GM13976 (cell line): Measurements from ENCODE around the gene CNST.

Source experiments
- DNase-seq: peaks from one replicate; pipeline ENCODE4 v3.0.0; 2012; ENCODE audit warnings: low spot score
- in situ Hi-C: fragments of 300-500 bp; cut with MboI; formaldehyde crosslinking; loops from one replicate; pipeline ENCODE4 v1.12.0; 2022; ENCODE audit warnings: low sequenced_read_pairs, mixed read lengths, inconsistent platforms; ENCODE audit not compliant: unreplicated experiment
- TF ChIP-seq, protein P1 (sequence below): IDR thresholded peaks from 2 replicates; pipeline ENCODE4 v1.5.1; 2012; ENCODE audit warnings: borderline replicate concordance, mild to moderate bottlenecking; ENCODE audit not compliant: insufficient read depth; ENCODE audit errors: extremely low read depth, missing control alignments, control extremely low read depth

Gene CNST

GRCh38 chr1:246658567-246658966 lies 92.3 kb downstream of the CNST start:
- in situ Hi-C loops = no loop called here
- TF ChIP-seq, protein P1, sequence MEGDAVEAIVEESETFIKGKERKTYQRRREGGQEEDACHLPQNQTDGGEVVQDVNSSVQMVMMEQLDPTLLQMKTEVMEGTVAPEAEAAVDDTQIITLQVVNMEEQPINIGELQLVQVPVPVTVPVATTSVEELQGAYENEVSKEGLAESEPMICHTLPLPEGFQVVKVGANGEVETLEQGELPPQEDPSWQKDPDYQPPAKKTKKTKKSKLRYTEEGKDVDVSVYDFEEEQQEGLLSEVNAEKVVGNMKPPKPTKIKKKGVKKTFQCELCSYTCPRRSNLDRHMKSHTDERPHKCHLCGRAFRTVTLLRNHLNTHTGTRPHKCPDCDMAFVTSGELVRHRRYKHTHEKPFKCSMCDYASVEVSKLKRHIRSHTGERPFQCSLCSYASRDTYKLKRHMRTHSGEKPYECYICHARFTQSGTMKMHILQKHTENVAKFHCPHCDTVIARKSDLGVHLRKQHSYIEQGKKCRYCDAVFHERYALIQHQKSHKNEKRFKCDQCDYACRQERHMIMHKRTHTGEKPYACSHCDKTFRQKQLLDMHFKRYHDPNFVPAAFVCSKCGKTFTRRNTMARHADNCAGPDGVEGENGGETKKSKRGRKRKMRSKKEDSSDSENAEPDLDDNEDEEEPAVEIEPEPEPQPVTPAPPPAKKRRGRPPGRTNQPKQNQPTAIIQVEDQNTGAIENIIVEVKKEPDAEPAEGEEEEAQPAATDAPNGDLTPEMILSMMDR = no peak
- no peak for DNase-seq

GRCh38 chr1:246659594-246660140 lies 93.4 kb downstream of the CNST start:
- TF ChIP-seq, protein P1 = no peak
- DNase-seq = peak; percentile 60
- in situ Hi-C loops = no loop called here

- no peak for DNase-seq
- in situ Hi-C loops = no loop called here
- TF ChIP-seq, protein P1 = no peak
These were observed 95.2 kb downstream of the CNST start for GRCh38 chr1:246661451-246661850.

DNA sequence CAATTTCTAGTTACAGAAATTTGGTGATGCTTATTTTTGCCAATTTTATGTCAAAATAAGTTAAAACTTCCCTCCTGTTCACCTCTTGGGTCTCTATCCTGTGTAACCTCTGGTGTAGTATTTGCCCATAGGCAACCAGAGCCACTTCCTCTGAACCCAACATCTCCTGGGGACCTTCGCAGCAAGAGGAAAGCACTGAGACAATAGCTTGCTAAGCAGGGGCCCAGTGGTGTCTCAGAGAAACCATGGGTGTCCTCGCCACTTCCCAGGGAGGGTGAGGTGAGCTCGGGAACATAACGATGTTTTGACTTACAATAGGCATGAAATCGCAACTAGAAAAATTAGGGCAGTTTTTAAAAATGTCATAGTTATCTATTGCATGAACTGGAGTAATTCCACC lies 101.5 kb downstream of the CNST start:
- TF ChIP-seq, protein P1 = no peak
- in situ Hi-C loops = no loop called here
- no peak for DNase-seq

- no peak for DNase-seq
- TF ChIP-seq, protein P1 = no peak
- in situ Hi-C loops = no loop called here
These were observed 103.4 kb downstream of the CNST start for GRCh38 chr1:246669659-246670058.

- in situ Hi-C loops = no loop called here
These were observed 107.8 kb downstream of the CNST start for GRCh38 chr1:246674049-246674448.

More at GRCh38 chr1:246674049-246674448, 107.8 kb downstream of the CNST start:
- DNase-seq = no peak
- TF ChIP-seq, protein P1 = no peak
